Stimulated activated CD8-positive, alpha-beta memory T cell treated with anti-CD3 and anti-CD28 coated beads, Interleukin-2, amount 100 ng/mL, for 1 hour (primary cell): Measurements from ENCODE around the gene GTPBP1.

Source experiments
- DNase-seq, 2 donors: peaks; one replicate each; pipeline ENCODE4 v3.0.0-alpha.2; 2020; ENCODE audit warnings: low read depth in 2 of 2

Gene GTPBP1

DNA sequence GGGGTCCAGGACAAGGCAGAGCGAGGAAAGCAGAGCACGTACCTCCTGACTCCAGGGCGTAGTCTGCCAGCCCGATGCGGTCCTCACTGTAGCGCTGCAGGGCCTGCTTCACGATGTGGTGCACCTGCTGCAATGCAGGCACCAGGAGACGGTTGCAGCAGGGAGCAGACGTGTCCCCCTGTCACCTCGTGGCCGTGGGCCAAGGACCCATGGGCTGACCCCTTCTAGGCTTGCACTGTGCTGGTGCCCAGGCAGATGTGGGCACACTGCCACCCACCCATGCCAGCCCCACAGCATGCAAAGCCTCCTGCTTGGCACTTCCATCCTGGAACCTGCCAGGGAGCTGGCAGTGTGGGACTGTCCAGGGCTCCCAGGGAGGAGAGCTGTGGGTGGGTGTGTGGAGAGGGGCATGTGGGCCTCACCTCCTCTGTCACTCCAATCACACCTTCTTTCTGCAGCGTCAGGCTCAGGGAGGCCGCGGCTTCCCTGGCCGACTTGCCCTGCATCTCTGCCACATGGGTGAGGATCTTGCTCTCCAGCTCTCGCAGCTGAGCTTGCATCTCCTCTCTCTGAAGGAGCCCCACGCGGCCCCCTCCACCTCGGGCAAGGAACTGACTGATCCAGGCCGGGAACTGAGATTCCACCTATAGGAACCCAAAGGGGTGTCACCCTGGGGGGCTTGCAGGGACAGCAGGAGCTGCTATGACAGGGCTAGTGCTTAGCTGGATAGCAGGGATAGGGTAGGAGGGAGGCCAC, 33.7 kb downstream of the GTPBP1 start:
- DNase-seq, result no peak

DNA sequence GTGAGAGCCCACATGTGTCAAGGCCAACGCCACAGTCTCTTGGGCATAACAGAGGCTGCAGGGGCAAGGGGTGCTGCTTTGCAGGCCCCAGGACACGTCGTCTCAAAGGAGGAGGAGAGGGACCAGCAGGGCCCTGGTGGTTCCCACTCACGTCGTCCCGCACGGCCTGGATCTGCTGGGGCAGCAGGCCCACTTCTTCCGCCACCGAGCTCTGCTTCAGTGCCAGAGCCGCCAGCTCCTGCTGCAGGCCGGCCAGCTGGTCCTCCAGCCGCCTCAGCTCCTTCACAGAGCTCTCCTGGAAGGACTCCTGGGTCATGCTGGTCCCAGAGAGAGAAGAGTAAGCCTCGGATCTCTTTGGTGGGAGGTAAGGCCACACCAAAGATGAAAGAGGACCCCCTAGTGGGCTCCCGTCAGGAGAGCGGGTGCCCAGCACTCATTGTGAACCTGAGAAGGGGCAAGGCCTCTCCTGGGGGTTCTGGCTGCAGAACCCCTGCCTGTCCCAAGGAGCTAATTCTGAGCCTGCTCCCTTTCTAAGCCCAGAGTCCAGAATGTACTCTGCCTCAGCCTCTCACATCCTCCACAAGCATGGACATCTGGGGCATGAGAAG, 34.5 kb downstream of the GTPBP1 start:
- no peak for DNase-seq

DNA sequence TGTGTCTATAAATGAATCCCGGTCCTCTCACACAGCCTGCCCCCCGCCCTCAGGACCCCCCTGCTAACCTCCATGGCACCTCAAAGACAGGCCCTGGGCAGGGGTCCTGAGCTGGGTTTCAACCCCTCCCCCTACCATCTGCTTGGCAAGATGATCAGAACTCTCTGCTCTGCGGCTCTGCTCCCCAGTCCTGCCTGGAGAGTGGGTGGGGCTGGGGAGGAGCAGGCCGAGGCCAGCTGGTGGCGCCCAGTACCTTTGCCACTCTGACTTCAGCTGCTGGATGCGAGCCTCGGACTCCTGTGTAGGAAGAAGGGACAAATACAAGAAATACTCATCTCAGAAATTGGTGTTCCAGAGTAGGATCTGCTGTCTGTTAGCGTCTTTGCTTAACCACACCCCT, 35.0 kb downstream of the GTPBP1 start:
- DNase-seq, result no peak

DNA sequence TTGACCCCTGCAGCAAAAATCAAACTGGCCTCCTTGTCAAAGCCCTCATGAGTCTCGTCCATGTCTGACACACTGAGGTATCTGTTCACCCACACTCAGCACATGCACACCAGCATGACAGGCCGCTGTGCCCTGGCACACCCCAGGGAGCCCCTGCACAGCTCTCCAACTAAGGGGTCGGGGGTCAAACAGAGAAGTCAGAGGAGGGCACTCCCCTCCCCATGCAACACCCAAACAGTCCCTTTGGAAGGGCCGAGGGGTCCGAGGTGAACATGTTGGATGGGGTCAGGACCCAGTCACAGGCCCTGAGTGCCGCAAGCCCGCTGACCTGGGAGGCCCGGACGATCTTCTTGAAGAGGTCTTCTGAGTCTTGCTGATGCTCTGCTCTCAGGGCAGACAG, 35.4 kb downstream of the GTPBP1 start:
- DNase-seq, result no peak

DNA sequence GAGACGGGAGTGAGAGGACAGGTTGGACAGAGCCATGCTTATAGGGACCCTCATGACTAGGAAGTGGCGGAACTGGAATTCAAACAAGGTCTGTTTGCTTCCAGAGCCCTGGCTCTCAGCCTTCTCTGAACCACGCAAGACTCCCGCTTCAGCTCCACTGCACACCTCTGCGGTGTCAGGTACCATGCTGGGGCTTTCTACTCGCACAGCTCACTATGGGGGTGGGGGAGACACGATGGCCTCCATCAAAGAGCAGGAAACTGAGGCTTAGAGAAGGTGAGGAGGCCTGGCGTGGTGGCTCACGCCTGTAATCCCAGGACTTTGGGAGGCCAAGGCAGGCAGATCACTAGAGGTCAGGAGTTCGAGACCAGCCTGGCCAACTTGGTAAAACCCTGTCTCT, 35.8 kb downstream of the GTPBP1 start:
- DNase-seq, result no peak

DNA sequence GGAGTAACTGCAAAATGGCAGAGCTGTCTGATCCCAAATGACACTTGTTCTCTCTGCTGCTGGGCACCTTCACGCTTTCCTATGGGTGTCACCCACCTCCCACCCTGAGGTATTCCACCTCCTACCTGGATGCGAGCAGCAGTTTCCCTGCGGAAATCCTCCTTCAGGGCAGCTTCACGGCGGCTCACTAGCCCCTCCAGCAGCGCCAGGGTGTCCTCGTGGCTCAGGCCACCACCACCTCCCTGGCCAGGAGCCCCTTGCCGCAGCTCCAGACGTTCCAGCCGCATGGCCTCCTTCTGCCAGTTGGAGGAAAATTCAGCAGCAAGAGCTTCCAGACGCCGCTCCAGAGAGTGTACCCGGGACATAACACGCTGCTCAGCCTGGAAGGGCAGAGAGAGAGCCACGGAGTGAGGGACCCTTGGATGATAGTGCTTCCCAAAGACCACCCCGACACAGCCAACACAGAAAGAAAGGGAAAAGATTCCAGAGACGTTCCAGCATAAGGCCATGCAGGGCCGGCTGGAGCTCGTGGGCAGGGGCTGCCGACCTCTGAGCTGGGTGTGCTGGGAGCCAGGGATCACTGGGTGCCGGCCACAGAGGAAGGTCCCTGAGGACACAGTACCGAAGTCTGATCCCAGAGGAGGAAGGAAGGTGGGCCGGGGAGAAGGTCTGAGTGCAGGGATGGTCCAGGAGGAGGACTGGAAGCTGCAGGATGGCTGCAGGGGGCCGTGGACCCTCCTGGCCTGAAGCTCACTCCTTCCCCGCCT, 36.6 kb downstream of the GTPBP1 start:
- DNase-seq, result no peak

DNA sequence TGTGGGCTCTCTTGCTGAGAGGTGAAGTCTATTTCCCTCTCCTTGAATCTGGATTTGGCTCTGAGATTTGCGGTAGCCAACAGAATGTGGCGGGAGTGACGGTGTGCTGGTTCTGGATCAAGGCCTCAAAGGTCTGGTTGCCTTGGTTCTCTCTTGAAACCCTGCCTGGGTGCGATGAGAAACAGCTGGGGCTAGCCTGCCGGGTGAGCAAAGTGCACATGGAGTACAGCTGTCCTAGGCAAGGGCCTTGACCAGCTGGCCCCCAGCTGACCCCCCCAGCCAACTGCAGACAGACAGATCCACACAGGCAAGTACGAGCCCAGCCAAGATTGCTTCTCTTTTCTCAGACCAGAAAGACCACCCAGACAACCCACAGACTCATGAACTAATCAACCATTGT, 39.2 kb downstream of the GTPBP1 start:
- DNase-seq, result no peak

DNA sequence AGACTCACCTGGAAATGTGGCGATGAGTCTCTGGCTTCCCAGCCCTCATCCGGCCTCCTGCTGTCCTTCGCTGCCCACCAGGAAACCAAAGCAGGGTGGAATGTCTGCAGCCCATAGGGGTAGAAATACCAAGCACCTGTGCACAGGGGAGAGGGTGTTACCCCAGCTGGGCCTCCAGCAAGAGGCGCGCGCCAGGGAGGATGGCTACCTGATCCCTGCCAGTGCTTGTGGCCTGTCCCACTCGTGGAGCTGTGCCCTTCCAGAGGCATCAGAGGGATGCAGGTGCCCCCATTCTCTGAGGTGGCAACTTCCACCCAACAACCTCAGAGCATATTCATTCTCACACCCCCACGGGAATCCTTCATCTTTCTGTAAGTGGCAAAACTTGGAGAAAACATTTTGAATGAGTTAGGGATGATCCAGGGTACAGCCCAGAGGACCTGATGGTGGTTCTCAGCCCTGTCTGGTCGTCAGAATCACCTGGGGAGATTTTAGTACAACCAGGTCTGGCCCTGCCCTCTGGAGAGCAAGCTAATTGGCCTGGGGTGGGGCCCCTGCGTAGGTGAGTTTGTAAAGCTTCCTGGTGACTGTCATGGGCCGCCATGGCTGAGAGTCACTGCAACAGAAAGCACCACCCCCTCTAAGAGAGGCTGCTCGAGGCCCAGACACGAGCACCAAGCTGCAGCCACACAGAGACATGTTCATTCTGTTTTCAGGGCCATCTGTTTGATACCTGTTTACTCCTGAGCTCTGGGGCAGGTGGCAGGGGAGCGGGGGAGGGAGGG, 40.1 kb downstream of the GTPBP1 start:
- DNase-seq, result no peak

DNA sequence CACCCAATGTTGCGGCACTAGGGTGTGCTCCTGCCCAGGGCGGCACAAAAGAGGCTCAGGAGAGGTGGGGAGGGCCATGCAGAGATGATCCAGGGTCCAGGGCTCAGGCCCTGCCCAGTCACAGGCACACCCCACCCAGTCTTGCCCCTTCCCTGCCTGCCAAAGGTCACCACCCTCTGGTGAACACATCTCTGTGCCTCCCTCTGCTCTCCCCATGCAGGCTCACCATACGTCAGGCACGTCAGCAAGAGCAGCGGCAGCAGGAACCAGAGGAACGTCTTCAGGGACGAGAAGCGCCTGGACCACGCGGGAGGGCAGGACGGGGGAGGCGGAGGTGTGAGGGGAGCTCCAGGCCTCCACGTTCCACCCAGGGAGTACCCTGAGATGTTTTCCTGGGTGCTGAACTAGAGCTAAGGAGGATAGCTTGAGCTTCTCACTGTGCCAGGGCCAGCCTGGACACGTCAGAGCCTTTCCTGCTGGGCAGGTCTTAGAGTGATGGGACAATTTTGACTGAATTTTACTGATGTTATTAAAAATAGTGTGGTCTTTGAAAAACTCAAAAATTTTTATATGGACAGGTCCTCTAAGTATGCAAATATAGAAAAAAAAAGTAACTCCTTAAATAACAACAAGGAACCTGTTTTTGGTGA, 42.9 kb downstream of the GTPBP1 start:
- no peak for DNase-seq

DNA sequence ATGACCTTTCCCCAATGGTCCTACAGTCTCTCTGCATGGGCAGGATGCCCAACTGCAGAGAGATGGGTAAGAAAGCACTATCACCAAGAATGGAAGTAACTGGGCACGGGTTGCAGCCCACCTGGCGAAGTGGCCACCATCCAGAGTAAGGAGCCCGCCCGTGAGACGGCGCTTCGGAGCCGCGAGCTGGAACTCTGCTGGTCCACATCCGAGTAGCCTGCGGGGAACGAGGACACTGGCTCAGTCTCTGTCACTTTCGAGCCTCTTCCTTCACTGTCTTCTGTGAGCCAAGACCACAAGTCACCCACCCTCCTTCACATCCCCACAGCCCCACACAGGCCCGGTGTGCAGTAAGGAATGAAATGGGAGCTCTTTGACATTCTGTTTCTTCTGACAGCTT, 44.4 kb downstream of the GTPBP1 start:
- DNase-seq, result no peak

DNA sequence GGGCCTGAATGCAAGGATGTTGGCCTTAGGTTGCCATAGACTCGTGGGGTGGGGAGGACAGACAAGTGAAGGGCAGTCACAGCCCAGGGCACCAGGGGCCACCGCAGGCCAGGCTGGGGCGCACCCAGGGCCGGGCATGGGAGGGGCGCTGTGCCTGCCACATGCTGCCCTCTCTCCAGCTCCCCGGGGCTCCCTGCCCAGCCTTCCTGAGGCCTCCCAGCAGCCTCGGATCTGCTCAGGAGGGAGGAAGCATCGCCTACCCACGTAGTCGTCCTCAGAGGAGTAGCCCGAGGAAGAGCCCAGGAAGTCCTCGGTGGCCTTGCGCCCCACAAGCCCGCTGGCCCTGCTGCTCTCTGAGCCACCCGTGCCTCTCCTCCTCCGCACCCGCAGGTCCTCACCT, 44.9 kb downstream of the GTPBP1 start:
- DNase-seq, result no peak

DNA sequence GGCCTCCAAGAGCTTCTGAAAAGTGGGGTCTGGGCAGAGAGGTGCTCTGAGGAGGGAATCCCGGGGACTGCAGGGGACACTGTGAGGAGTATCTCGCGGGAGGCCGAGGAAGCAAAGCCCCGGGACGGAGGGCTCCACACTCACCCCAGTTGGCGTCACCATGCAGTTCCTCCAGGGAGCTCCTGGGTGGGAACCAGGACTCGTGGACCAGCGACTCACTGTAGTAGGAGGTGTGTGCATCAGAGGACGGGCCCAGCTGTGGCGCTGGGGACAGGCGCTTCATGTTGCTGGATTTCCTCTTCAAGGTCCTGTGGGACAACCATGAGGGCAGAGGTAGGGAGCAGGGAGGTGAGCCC, 45.3 kb downstream of the GTPBP1 start:
- DNase-seq, result no peak

DNA sequence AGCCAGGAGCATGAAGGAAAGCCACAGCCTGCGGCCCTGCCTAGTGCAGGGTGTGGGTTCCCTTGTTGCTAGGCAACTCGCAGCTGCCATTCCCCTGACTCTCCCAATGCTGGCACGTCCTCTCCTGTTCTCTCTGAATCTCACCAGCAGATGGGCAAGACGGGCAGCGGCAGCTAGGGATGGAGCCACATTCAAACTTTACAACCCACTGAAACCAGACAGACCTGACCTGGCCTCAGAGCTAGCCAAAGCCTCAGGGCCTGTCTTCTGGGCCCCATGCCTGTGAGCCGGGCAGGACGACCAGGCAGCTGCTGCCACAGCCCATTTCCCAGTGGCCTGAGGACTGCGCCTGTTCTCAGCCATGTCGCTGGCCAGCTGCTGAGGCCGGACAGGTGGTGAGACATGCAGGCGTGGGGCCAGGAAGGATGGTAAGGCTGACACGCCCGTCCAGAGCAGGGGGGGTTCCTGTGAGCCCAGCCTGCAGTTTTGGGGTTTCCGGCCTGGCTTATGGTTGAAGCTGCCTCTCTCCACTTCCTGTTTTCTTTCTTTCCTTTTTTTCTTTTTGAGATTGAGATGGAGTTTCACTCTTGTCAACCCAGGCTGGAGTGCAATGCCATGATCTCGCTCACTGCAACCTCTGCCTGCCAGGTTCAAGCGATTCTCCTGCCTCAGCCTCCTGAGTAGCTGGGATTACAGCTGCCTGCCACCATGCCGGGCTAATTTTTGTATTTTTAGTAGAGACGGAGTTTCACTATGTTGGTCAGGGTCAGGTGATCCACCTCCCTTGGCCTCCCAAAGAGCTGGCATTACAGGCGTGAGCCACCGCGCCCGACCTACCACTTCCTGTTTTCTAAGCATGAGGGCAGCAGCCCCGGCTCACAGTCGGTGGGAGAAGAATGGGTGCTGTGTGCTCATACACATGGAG, 45.9 kb downstream of the GTPBP1 start:
- peak; percentile 50 to 53 for DNase-seq

DNA sequence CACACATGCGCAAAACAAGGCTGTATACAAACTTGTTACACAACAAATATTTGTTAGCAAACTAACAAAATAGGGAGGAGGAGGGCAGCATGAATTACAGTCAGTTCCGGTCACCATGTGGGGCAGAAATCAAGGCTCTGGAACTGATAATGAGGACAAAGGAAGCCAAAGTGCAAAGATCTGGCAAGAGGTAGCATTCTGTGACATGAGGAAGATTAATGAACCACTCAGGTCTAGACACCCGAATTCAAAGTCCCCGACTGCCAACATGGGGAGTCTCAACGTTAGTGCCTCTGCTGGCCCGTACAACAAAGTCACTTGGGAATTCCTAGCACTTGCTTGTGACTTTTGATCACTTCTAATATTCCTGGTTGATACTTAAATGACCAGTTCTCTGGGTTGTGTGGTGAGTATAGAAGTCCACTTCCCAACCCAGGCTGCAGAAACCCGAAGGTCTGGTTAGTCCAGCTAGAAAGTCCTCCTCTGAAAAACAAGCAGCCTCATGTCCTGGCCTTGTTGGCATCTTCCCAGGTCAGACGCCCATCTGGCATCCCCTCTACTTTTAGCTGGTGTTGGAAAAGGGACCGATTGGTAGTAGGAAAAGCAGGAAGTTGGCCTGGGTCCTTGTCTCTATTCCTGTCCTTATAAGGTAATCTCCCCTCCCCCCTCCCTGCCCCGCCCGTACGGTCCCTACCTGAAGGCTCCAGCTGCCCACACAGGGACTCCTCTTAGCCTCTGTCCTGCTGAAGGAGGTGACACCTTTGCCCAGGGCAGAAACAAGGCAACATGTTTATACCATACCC, 48.4 kb downstream of the GTPBP1 start:
- DNase-seq, result no peak

DNA sequence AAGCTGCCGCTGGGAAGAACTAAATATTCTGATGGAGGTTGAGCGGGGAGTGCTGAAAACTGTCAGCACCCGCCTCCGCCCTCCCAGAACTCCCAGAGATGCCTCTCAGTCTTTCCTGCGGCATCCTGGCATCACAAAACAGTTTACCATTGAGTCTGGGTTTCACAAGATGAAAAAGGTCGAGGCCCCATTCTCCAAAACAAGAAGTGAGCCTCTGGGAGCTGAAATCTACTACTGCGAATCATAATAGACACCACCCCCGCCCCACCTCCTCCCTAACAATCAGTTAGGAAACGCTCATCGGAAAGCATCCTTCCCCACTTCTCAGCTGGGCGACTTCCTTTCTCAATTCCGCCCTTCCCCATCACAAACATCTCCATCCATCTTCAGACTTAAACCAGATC, 49.0 kb downstream of the GTPBP1 start:
- no peak for DNase-seq

DNA sequence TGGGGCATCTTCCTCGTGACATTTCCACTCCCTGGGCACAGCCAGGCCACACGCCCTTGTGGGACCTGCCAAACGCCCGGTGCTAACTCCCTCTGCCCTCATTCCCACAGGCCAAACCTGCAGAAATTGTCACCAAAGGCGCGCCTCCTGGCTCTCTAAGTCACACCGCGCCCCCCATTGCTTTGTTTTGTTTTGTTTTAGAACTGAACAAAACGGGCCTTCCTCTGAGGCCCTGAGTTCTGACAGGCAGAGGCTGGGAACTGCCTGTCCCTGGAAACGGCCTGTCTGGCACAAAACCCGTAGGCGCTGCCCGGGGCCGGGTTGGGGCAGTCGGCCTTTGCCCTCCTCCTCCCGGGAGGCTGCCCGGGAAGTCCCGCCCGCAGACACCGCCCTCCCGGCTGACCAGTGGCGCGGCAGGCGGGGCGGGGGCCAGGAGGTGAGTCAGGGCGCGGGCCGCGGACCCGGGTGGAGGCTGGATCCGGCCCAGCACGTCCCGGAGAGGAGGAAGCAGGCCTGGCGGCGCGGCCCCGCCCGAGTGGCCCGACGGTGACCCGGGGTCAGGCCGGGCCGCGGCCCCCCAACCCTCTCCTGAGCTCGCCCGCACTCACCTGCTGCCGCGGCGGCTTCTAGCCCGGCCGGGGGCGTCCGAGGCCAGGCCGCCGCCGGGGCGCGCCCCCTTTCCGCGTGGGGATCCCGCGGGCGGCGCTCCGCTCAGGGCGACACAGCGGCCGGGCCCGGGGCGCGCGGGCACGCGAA, 49.6 kb downstream of the GTPBP1 start:
- DNase-seq, result no peak

DNA sequence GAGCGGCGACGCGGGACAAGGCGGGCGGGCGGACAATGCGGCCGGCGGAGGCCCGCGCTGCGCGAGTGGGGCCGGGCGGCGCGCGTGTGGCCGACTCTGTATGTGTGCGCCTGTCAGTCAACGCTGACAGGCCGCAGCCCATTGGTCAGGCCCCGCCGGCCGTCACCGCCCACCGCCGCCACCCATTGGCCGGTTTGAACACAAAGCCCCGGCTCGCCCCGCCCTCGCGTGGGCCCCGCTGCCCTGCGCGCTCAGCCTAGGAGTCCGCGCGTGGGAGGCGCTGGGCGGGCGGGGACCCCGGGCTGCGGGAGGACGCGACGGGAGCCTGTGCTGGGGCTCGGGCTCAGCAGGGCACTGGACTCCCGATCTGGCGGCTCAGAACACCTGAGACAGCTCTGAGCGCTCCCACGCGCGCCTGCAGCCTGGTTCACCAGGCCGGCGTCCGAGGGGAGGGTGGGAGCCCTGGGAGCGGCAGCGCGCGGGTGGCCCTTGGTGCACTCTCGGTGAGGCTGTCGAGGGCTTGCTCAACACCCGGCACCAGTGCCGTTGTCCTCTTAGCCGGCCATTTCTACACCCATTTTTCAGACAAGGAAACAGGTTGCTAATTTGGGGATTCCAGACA, 50.3 kb downstream of the GTPBP1 start, which contains the start of gene SUN2:
Gene SUN2 (minus strand): TSS at position 88 of the 622 bp plus-strand sequence. CDS start 3,370 bp downstream, outside the sequence.
- peak; percentile 89 to 91 for DNase-seq

DNA sequence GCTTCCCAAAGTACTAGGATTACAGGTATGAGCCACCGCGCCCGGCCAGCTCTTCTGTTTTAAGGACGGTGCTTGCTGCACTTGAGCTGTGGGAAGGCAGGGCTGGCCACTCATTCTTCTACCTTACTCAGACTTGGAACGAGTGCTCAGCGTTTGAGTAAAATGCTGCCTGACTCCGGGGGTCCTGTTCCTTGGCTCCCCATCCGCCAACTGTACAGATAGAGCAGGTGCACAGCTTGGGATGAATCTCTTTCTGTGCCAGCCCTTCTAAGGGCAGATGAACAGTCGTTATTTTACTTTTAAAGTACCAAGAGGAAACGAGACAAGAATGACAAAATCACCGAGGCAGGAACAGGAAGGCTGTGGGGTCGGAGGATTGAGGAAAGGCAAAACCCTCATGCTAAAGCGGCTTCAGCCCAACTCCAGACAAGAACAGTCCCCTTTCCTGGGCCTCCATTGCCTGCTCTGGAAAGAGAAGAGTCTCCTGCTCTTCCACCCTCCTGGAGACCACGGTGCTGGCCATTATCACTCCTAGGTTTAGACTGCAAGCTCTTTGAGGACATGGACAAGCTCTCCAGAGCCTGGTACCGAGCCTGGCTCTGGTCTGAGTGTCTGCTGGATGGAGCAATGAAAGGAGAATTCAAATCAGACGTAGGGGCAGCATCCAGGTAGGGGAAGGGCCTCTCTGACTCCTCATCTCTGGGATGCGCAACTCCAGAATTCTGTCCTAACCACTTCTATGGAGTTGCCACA, 51.1 kb downstream of the GTPBP1 start:
- DNase-seq, result no peak
